Right lobe of liver (tissue), 4 donors: Measurements from ENCODE around the gene MOB3A.

ENCODE experiments used
- CTCF ChIP-seq, 4 donors: fragments of 200-600 bp in 3 of 4; fragments of 450-650 bp in 1 of 4; IDR thresholded peaks; one replicate each; pipeline versions ENCODE4 v1.5.1 to v1.8.0; 2016 to 2022; ENCODE audit warnings: antibody characterized with exemption in 4 of 4, mild to moderate bottlenecking in 2 of 4
- POLR2A ChIP-seq: fragments of 450-650 bp; IDR thresholded peaks from one replicate; pipeline ENCODE4 v1.6.1; 2017; ENCODE audit warnings: antibody characterized with exemption, mild to moderate bottlenecking
- donor health status: DM: no; HTN: no; CAD: no.
- donor health status: DM: no; HTN: no; CAD: no.
- donor health status: DM: no; HTN: yes; CAD: no.

GRCh38 chr19:2114821-2115220 lies 18.7 kb upstream of the MOB3A start:
- TF ChIP-seq CTCF (IDR thresholded peaks at IDR 0.05) (no peak), POLR2A (no peak)
